ENCODE measurements around the gene UFD1. TPM values are rescaled to one million over a fixed set of nuclear protein-coding genes. Genes with fewer than 3 reads are reported as not detected.

Gene UFD1
- total RNA-seq, 4 donors from 2014 or later = 39.2 to 74.3 (median 43.5) TPM

DNA sequence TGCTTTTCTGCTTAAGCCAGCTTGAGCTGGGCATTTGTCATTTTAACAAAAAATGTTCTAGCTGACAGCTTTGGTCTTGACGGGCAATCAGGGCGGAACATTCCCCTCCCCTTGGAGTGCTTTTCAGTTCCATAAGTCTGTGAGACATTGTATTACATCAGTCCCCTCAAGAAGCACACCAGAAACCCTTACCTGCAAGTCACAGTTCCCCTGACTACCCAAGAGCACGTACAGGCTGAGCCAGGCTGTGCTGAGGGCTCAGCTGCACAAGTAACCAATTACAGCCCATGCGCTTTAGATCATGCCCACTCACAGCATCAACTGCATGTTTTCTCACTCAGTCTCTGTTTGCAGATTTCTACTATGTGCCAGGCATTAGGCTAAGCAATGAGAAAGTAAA is 66.5 kb downstream of the UFD1 start:
- no peak overlapping the region for H3K4me3 ChIP-seq
- peaks cover 0 to 30% (median 0%) of the 10 kb centered on the region in 3 donors for H3K36me3 ChIP-seq
- H3K27me3 ChIP-seq = no peaks in the 10 kb centered on the region
- H3K9me3 ChIP-seq = no peaks in the 10 kb centered on the region
- H3K27ac ChIP-seq = no peak overlapping the region
- DNase-seq = no peak
- no peaks in the 10 kb centered on the region for H3K4me1 ChIP-seq
- TF ChIP-seq POLR2A (IDR thresholded peaks at IDR 0.05) (no peak), CTCF (IDR thresholded peaks at IDR 0.05) (no peak)

DNA sequence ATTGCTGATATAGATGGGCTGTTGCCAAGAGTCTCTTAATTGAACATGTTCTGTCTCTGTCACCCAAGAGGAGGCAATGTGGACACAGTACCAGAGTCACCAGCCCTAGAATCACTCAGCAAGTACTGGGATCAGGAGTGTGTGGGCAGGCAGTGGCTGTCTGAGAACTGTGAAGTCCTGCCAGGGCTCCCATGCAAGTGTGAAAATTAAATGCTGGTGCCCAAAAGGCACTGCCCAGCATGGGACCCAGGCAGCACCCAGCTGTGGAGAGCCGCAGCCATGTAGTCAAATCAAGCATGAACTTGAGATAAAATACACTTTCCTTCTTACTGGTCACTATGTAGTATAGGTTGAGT is 67.3 kb downstream of the UFD1 start:
- TF ChIP-seq POLR2A (IDR thresholded peaks at IDR 0.05) (no peak), CTCF (IDR thresholded peaks at IDR 0.05) (no peak)
- Histone ChIP-seq H3K9me3 (no peaks in the 10 kb centered on the region), H3K4me3 (no peak overlapping the region), H3K27ac (no peak overlapping the region), H3K27me3 (no peaks in the 10 kb centered on the region), H3K4me1 (no peaks in the 10 kb centered on the region), H3K36me3 (peaks cover 0 to 37% (median 0%) of the 10 kb centered on the region in 3 donors)
- no peak for DNase-seq

GRCh38 chr22:19410941-19411689 is 67.9 kb downstream of the UFD1 start:
- H3K4me1 ChIP-seq = no peaks in the 10 kb centered on the region
- H3K9me3 ChIP-seq = no peaks in the 10 kb centered on the region
- no peak overlapping the region for H3K4me3 ChIP-seq
- no peaks in the 10 kb centered on the region for H3K27me3 ChIP-seq
- H3K36me3 ChIP-seq = peaks cover 0 to 41% (median 3%) of the 10 kb centered on the region in 3 donors
- no peak overlapping the region for H3K27ac ChIP-seq
- no peak for TF ChIP-seq CTCF (IDR thresholded peaks at IDR 0.05)
- no peak for TF ChIP-seq POLR2A (IDR thresholded peaks at IDR 0.05)
- no peak for DNase-seq

- no peak for TF ChIP-seq POLR2A (IDR thresholded peaks at IDR 0.05)
- TF ChIP-seq CTCF (IDR thresholded peaks at IDR 0.05) = no peak
- Histone ChIP-seq H3K36me3 (peaks cover 0 to 52% (median 6%) of the 10 kb centered on the region in 3 donors), H3K27me3 (no peaks in the 10 kb centered on the region), H3K4me1 (no peaks in the 10 kb centered on the region), H3K9me3 (no peaks in the 10 kb centered on the region), H3K27ac (no peak overlapping the region), H3K4me3 (no peak overlapping the region)
- peak in 1 of 3 donors; percentile 57 for DNase-seq
Observed at GRCh38 chr22:19407649-19408606, 71.1 kb downstream of the UFD1 start.

GRCh38 chr22:19406846-19407245 is 72.1 kb downstream of the UFD1 start:
- H3K27ac ChIP-seq = no peak overlapping the region
- no peaks in the 10 kb centered on the region for H3K27me3 ChIP-seq
- TF ChIP-seq POLR2A (IDR thresholded peaks at IDR 0.05) (no peak), CTCF (IDR thresholded peaks at IDR 0.05) (no peak)
- H3K36me3 ChIP-seq = peaks cover 0 to 54% (median 6%) of the 10 kb centered on the region in 3 donors
- H3K4me1 ChIP-seq = no peaks in the 10 kb centered on the region
- H3K4me3 ChIP-seq = no peak overlapping the region
- H3K9me3 ChIP-seq = no peaks in the 10 kb centered on the region
- no peak for DNase-seq

All from Peyer's patch (tissue), 4 donors.